BJ (cell line): ENCODE data around the gene ATXN1. TPM values are rescaled to one million over a fixed set of nuclear protein-coding genes. Genes with fewer than 3 reads are reported as not detected.

Source experiments
- CTCF ChIA-PET: fragments of 350-600 bp; formaldehyde crosslinking; extraction: SDS; loops from one replicate; lab custom pipeline; 2021; ENCODE audit warnings: antibody characterized with exemption, inconsistent platforms; lab: Yijun Ruan, JAX
- POLR2A ChIA-PET: fragments of 300-600 bp; sonication (Branson Sonifier 250); formaldehyde crosslinking; extraction: SDS; loops from one replicate; lab custom pipeline; 2021; ENCODE audit warnings: antibody characterized with exemption; lab: Charles Lee
- DNase-seq: peaks from one replicate; pipeline ENCODE4 v3.0.0-alpha.2; 2011; ENCODE audit warnings: low read depth
- H3K27me3 ChIP-seq: 2 replicates; pipeline ENCODE4 v1.6.0; 2011; ENCODE audit warnings: low read length; ENCODE audit not compliant: control insufficient read depth, insufficient read depth
- H3K36me3 ChIP-seq: 2 replicates; pipeline ENCODE4 v1.5.1; 2011; ENCODE audit warnings: low read length; ENCODE audit not compliant: control insufficient read depth, insufficient read depth
- H3K4me3 ChIP-seq: 2 replicates; pipeline ENCODE4 v1.5.1; 2011; ENCODE audit warnings: low read depth, mild to moderate bottlenecking, control low read depth, low read length
- polyA plus RNA-seq: library from polyadenylated mRNA; depleted of rRNA; stranded (reverse); fragments of >200 nt; gene quantifications from 2 replicates; pipeline ENCODE4 v1.2.3, GENCODE V29; 2011
- TF ChIP-seq, protein P1 (sequence below): IDR thresholded peaks from 2 replicates; pipeline ENCODE4 v1.5.1; 2011; ENCODE audit warnings: low read depth, mild to moderate bottlenecking, control low read depth, inconsistent platforms, low read length, moderate library complexity; ENCODE audit not compliant: insufficient read depth

ATXN1 gene
- polyA plus RNA-seq, 1 experiment = 60.2 TPM

DNA sequence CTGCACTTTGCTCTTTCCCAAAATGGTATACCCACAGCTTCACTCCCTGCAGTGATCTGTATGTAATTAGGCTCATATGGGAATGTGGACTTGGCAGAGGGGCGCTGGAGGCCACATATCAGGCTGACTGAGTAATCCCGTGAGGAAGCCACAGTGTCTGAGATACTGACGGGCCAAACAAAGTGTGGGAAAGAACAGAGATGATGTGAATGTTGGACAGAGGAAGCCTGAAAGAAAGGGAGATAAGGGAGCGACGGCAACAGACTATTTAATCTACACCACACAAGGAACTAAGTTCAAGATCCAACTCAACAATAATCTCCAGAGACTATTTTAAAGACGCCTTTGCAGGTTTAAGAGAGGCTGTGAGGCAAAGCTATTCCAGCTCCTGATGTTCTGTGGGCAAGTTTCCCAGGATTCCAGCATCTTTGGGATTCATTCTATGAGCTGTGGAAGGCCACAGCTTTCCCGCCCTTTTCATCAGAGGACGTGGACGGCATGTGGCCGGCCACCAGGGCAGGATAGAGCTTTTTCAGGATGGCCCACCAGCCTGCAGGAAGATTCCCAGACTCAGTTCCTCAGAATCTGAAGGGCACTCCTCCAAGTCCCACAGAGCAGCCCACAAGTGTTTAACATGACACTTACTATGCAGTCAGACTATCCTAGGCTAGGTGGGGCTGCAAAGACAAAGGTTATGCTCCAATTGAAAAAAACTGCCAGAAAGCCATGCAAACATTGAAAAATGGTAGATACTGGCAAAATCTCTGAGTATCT is 237.5 kb downstream of the ATXN1 start:
- DNase-seq = peak; percentile 86
- peaks cover 7% of the 10 kb centered on the region for H3K36me3 ChIP-seq
- CTCF ChIA-PET = interaction anchor here (0.5 to 1.6 kb wide), 8 partner anchors 9 to 563 kb away, joined by 3 to 6 read pairs (median 4); partner anchors contain the start of gene ATXN1
- TF ChIP-seq, protein P1, sequence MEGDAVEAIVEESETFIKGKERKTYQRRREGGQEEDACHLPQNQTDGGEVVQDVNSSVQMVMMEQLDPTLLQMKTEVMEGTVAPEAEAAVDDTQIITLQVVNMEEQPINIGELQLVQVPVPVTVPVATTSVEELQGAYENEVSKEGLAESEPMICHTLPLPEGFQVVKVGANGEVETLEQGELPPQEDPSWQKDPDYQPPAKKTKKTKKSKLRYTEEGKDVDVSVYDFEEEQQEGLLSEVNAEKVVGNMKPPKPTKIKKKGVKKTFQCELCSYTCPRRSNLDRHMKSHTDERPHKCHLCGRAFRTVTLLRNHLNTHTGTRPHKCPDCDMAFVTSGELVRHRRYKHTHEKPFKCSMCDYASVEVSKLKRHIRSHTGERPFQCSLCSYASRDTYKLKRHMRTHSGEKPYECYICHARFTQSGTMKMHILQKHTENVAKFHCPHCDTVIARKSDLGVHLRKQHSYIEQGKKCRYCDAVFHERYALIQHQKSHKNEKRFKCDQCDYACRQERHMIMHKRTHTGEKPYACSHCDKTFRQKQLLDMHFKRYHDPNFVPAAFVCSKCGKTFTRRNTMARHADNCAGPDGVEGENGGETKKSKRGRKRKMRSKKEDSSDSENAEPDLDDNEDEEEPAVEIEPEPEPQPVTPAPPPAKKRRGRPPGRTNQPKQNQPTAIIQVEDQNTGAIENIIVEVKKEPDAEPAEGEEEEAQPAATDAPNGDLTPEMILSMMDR = no peak
- H3K27me3 ChIP-seq = no peaks in the 10 kb centered on the region
- POLR2A ChIA-PET = interaction anchor here (0.5 kb wide), 1 partner anchor 303 kb away, joined by 5 read pairs; no protein-coding TSS in a partner anchor
- H3K4me3 ChIP-seq = no peak overlapping the region

GRCh38 chr6:16522937-16523336 is 238.3 kb downstream of the ATXN1 start:
- POLR2A ChIA-PET = interaction anchor here (0.5 kb wide), 1 partner anchor 303 kb away, joined by 5 read pairs; no protein-coding TSS in a partner anchor
- CTCF ChIA-PET = interaction anchor here (0.5 to 1.6 kb wide), 6 partner anchors 9 to 239 kb away, joined by 3 to 6 read pairs (median 4); partner anchors contain the start of gene ATXN1
- H3K27me3 ChIP-seq = no peaks in the 10 kb centered on the region
- H3K4me3 ChIP-seq = no peak overlapping the region
- TF ChIP-seq, protein P1 = no peak
- peaks cover 8% of the 10 kb centered on the region for H3K36me3 ChIP-seq
- DNase-seq = no peak

DNA sequence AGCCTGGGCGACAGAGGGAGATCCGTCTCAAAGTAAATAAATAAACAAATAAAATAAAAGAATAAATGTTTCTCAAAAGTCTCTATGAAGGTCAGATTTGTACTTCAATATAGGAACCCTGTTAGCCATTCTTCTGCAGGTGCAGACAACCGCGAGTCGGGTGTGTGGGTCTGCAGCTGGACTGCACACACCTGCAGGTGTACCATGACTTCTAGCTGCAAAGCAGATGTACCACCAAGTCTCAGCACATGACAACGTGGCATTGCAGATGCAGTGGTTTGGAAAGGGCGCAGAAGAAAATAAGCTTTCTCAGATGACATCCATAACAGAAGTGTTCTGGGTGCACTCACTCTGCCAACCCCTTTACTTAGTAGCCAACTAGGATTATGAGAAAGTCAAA is 239.7 kb downstream of the ATXN1 start:
- TF ChIP-seq, protein P1 = no peak
- ChIA-PET POLR2A (no interaction called here), CTCF (interaction anchor here (1.2 to 1.9 kb wide), 3 partner anchors 10 to 242 kb away, joined by 3 to 11 read pairs (median 3); no protein-coding TSS in a partner anchor)
- DNase-seq = no peak
- Histone ChIP-seq H3K4me3 (no peak overlapping the region), H3K27me3 (no peaks in the 10 kb centered on the region), H3K36me3 (peaks cover 8% of the 10 kb centered on the region)

GRCh38 chr6:16519265-16520242 is 241.7 kb downstream of the ATXN1 start:
- Histone ChIP-seq H3K27me3 (no peaks in the 10 kb centered on the region), H3K36me3 (peaks cover 12% of the 10 kb centered on the region), H3K4me3 (no peak overlapping the region)
- ChIA-PET POLR2A (no interaction called here), CTCF (interaction anchor here (1.0 to 1.3 kb wide), 2 partner anchors 9 to 243 kb away, joined by 4 read pairs; no protein-coding TSS in a partner anchor)
- TF ChIP-seq, protein P1 = no peak
- no peak for DNase-seq
